GM12875 (cell line): ENCODE data around the gene TMEM82.

ENCODE experiments used
- H3K4me3 ChIP-seq: one replicate; pipeline ENCODE4 v1.5.1; 2011; ENCODE audit warnings: low read depth, low read length, control low read depth
- TF ChIP-seq, protein P1 (sequence below): IDR thresholded peaks from 2 replicates; pipeline ENCODE4 v1.5.1; 2011; ENCODE audit warnings: low read depth, mild to moderate bottlenecking, control low read depth, inconsistent platforms, low read length, moderate library complexity, borderline replicate concordance; ENCODE audit not compliant: insufficient read depth

The TMEM82 gene

DNA sequence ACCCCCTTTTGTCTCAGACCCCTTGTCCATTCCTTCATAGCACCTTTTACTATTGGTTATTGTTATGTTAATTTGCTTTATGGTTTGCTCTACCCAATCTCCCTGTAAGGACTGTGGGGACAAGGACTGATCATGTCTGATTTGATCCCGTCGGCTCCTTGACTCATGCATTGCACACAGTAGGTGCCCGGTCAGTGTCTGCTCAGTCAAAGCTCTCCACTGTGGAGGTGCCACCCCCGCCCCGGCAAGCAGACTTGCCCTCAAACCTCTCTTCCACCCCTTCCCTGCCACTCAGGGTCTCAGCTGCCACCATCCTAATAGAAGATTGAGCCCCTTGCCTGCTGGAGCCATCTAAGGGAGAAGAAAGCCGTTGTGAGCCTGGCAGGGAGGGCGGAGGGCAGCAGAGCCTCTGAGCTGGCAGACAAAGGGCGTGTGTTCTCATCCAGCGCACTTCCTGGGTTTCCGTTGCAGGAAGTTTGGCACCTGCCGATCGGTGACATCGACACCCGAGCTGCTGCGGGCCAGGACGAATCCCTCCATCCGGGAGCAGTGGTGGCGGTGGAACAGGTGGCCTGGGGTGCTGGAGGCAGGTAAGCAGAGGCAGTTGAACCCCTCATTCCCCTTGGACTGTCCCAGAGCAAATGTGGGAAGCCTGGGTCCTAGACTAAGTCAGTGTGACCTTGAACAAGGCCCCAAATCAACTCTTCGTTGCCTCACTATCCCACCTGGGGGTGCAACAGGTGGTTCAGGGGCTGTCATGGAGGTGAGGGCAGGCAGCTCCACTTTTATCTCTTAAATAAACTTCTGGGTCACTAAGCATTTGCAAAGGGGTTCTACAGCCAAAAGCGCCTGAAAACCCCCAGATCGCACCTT lies 14.1 kb downstream of the TMEM82 start:
- no peak overlapping the region for H3K4me3 ChIP-seq
- TF ChIP-seq, protein P1, sequence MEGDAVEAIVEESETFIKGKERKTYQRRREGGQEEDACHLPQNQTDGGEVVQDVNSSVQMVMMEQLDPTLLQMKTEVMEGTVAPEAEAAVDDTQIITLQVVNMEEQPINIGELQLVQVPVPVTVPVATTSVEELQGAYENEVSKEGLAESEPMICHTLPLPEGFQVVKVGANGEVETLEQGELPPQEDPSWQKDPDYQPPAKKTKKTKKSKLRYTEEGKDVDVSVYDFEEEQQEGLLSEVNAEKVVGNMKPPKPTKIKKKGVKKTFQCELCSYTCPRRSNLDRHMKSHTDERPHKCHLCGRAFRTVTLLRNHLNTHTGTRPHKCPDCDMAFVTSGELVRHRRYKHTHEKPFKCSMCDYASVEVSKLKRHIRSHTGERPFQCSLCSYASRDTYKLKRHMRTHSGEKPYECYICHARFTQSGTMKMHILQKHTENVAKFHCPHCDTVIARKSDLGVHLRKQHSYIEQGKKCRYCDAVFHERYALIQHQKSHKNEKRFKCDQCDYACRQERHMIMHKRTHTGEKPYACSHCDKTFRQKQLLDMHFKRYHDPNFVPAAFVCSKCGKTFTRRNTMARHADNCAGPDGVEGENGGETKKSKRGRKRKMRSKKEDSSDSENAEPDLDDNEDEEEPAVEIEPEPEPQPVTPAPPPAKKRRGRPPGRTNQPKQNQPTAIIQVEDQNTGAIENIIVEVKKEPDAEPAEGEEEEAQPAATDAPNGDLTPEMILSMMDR = no peak

DNA sequence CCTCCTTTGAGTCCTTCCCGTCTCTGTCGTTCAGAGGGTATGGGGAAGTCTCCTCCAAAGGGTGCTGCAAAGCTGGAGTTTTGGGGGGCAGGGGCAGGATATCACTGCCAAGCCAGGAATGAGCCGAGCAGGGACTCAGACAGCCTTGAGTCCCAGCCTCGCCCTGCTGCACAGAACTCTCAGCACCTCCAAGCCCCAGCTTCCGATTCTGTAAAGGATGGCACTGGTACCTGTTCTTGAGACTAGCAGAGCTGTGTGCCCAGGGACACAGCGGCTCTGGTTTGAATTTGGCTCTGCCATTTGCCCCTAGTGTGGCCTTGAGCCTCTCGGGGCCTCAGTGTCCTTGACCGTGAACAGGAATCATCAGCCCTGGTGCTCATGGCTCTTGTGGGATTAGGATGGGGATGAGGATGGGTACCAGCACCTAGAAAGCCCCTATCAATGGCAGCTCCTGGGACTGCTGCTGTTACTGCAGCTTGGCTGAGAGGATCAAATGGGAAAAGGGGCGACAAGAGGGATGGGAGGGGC lies 14.8 kb downstream of the TMEM82 start:
- H3K4me3 ChIP-seq = no peak overlapping the region
- TF ChIP-seq, protein P1 = no peak

DNA sequence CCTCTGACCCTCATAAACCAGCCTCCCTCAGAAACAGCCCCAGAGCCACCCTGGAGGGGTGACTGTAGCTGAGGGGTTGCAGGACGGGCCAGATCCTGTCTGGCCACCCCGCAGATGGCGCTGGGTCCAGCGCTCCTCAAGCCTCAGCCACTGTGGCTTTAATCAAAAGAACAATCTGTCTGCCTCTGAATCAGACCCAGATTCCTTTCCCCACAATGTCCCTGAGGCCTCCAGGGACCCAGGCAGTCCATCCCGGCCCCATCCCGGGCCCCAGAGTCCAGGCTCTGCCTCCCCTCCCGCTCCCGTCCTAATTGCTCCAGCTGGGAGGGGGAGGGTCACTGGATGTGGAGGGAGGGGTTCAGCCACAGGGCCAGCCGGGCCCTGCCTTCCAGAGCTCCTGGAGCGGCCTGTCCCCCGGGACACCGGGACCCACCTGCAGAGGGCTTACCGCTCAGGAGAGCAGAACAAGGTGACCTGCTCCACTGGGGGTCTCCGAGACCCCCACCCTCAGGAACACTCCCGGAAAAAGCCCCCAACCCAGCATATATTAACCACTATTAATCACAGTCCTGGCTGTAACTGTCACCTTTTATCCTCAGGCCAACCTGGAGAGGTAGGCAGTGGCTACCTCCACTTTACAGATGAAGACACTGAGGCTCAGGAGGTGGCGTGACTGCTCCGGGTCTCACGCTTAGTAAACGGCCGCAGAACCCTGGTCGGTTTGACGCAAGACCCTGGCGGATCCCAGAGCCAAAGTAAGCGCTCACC lies 15.5 kb downstream of the TMEM82 start:
- no peak overlapping the region for H3K4me3 ChIP-seq
- TF ChIP-seq, protein P1 = no peak

DNA sequence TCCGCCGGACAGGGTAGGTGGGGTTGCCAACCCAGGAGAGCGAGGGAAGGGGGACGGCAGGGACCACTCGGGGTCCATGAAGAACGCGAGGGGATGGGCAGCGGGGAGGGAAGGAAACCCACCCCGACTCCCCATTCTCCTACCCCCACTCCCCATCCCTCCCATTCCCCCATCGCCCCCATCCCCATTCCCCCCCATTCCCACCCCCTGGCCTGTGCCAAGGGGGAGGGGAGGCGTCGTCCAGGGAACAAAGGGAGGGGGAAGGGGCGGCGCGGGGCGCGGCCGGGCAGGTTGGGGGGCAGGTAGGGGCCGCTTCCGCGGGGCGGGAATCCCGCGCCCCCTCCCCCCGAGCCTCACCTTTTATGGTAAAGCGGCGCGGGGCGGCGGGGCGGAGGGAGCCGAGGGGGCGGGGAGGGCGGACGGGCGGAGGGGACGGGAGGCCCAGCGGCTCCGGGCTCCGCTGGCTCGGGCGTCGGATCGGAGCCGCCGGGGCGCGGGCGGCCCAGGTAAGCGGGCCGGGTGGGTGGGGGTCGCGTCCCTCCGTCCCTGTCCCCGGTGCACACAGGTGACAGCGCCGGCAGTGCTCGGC lies 16.1 kb downstream of the TMEM82 start, which contains the start of gene FBLIM1:
FBLIM1 (plus strand) TSS at position 453 of the 589 bp plus-strand sequence. CDS start 6,189 bp downstream, outside the sequence.
- TF ChIP-seq, protein P1 = no peak
- H3K4me3 ChIP-seq = no peak within 1 kb of the TSS

DNA sequence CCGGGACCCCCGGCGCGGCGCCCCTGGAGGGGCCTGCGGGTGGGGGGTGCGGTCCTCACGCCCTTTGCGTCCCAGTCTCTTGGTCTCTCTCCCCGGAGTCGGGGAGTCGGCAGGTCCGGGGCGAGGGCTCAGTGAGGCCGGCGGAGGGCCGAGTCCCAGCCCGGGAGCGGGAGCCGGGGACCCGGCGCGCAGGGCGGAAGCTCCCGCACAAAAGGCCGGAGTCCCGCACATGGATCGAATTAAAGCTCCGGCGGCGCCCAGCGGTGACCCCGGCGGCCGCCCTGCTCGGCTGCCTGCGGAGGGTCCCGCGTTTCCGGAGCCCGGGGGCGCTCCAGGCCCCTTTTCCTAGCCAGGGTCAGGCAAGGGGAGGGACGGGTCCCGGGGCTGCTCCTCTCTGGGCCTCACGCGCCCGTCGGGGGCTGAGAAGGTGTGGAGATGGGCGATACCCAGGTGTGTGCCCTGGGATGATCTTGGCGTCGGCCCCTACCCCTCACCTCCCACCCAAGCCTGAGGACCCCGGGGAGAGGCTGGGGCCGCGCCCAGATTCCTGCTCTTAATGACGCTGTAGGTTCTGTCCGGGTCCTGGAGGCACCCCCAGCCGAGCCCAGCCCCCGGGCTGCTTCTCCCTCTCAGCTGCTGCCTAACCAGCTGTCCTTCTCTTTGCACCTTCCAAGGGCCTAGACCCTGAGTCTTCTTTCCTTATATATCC lies 16.8 kb downstream of the TMEM82 start:
- TF ChIP-seq, protein P1 = no peak
- no peak overlapping the region for H3K4me3 ChIP-seq

DNA sequence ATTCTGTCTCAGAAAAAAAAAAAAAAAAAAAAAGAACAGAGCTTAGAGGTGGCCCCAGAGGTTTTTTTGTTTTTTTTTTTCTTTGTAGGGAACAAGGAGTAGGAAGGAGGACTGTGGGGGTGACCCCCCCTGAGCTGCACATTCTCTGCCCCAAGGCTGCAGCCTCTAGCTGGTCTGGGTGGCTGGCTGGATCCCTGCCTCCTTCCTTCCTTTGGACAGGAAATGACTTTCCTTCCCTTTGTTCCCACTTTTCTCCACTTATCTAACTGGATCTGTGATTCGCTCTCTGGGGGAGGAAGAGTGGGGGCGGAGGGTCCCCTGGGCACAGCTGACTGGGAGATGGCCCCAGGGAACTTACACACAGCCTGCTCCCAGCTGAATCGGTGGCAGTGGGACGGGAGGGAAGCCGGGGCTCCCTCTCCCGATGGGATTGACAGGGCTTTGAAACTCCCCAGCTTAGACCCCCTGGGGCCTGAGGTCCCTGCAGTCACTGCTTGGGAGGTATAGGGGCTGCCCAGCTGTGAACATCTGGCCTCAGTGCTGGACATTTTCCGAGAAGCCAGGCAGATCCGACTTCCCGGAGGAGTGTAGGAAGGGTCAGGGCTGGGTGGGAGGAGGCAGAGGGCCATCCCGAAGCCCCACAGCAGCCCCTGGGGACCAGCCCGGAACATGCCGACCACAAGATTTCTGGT lies 18.4 kb downstream of the TMEM82 start:
- H3K4me3 ChIP-seq = no peak overlapping the region
- TF ChIP-seq, protein P1 = no peak
